ENCODE results near the gene DNAH10.

Gene DNAH10

DNA sequence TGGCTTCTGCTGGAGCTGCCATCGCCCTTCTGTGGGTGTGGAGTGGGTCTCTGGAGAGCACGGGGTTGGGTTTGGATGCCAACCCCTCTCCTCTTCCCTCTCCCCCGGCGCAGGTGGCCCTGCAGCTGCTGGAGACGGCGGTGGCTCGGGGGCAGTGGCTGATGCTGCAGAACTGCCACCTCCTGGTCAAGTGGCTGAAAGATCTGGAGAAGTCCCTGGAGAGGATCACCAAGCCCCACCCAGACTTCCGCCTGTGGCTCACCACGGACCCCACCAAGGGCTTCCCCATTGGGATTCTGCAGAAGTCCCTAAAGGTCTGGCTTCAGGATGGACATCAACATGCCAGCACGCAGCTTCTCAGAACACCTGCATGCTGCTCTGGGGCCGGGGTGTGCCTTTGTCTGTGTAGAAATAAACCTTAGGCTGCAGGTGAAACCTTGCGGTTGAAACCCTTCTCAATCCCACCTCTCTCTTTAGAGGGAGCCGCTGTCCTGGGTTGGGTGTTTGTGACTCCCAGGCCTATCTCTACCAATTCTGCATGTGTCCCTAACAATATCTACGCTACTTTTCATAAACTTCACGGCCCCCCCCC lies 166.3 kb downstream of the DNAH10 start:
- DNase-seq (ENCODE audit: low read depth) = no peak
- TF ChIP-seq, protein P1, sequence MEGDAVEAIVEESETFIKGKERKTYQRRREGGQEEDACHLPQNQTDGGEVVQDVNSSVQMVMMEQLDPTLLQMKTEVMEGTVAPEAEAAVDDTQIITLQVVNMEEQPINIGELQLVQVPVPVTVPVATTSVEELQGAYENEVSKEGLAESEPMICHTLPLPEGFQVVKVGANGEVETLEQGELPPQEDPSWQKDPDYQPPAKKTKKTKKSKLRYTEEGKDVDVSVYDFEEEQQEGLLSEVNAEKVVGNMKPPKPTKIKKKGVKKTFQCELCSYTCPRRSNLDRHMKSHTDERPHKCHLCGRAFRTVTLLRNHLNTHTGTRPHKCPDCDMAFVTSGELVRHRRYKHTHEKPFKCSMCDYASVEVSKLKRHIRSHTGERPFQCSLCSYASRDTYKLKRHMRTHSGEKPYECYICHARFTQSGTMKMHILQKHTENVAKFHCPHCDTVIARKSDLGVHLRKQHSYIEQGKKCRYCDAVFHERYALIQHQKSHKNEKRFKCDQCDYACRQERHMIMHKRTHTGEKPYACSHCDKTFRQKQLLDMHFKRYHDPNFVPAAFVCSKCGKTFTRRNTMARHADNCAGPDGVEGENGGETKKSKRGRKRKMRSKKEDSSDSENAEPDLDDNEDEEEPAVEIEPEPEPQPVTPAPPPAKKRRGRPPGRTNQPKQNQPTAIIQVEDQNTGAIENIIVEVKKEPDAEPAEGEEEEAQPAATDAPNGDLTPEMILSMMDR (IDR thresholded peaks at IDR 0.05; ENCODE audit: low read depth, low read length, missing control alignments) = no peak
- in situ Hi-C loops (cut with HindIII; ENCODE audit: low sequenced_read_pairs) = no loop called here
- H3K4me3 ChIP-seq (ENCODE audit: low read depth, low read length) = no peak overlapping the region

DNA sequence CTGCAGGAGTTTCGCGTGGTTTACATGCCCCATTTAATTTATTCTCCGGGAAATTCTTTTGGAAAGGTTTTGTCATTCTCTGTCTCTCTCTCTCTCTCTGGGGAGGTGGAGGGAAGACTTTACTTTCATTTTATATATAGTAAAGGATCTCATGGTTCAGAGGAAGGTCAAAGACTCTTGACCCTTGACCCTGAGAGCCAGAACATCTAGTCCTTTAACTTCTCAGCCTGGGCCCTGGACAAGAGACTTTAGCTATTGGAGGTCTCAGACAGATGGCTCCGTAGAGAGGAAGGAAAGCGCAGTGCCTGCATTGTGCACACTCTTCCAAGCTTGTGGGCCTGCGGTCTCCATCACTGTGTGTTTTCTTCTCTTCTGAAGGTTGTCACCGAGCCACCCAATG lies 166.8 kb downstream of the DNAH10 start:
- H3K4me3 ChIP-seq (ENCODE audit: low read depth, low read length) = no peak overlapping the region
- in situ Hi-C loops (cut with HindIII; ENCODE audit: low sequenced_read_pairs) = no loop called here
- DNase-seq (ENCODE audit: low read depth) = no peak
- TF ChIP-seq, protein P1 (IDR thresholded peaks at IDR 0.05; ENCODE audit: low read depth, low read length, missing control alignments) = no peak

GRCh38 chr12:123929946-123930583 lies 168.0 kb downstream of the DNAH10 start:
- TF ChIP-seq, protein P1 (IDR thresholded peaks at IDR 0.05; ENCODE audit: low read depth, low read length, missing control alignments) = no peak
- no peak overlapping the region for H3K4me3 ChIP-seq (ENCODE audit: low read depth, low read length)
- DNase-seq (ENCODE audit: low read depth) = no peak
- in situ Hi-C loops (cut with HindIII; ENCODE audit: low sequenced_read_pairs) = no loop called here

DNA sequence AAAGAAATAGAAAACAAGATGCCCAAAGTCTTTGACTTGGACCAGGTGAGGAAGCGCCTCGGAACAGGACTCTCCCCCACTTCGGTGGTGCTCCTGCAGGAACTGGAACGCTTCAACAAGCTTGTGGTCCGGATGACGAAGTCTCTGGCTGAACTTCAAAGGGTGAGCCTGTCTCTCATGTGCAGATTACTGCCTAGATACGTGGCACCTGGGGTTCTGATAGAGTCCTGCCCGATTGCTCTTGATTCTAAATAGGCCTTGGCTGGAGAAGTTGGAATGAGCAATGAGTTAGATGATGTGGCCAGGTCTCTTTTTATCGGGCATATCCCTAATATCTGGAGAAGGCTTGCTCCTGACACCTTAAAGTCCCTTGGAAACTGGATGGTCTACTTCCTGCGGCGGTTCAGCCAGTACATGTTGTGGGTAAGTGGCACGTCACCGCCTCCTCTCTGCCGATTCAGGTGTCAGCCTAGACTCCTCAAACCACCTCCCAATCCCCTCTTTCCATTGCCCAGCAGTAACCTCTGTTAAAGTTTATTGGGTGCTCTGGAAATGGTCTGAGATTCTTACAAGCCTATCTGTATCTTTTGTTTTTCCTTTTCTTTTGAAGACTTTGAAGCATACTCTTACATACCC lies 169.7 kb downstream of the DNAH10 start:
- no peak for DNase-seq (ENCODE audit: low read depth)
- H3K4me3 ChIP-seq (ENCODE audit: low read depth, low read length) = no peak overlapping the region
- in situ Hi-C loops (cut with HindIII; ENCODE audit: low sequenced_read_pairs) = no loop called here
- TF ChIP-seq, protein P1 (IDR thresholded peaks at IDR 0.05; ENCODE audit: low read depth, low read length, missing control alignments) = no peak

DNA sequence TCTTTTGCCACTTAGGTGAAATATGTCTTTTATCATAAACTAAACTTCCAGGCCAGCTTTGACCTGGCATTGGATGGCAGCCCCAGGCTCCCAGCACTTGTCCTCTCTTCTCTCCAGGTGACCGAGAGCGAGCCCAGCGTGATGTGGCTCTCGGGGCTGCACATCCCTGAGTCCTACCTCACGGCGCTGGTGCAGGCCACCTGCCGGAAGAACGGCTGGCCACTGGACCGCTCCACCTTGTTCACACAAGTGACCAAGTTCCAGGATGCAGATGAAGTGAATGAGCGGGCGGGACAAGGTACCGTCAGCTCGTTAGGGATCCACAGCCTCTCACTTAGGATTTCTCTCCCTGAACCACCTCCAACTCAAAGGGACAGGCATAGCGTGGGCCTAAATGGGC lies 171.1 kb downstream of the DNAH10 start:
- TF ChIP-seq, protein P1 (IDR thresholded peaks at IDR 0.05; ENCODE audit: low read depth, low read length, missing control alignments) = no peak
- in situ Hi-C loops (cut with HindIII; ENCODE audit: low sequenced_read_pairs) = no loop called here
- DNase-seq (ENCODE audit: low read depth) = no peak

GRCh38 chr12:123934016-123934620 lies 172.0 kb downstream of the DNAH10 start:
- no peak overlapping the region for H3K4me3 ChIP-seq (ENCODE audit: low read depth, low read length)
- TF ChIP-seq, protein P1 (IDR thresholded peaks at IDR 0.05; ENCODE audit: low read depth, low read length, missing control alignments) = no peak
- in situ Hi-C loops (cut with HindIII; ENCODE audit: low sequenced_read_pairs) = no loop called here
- no peak for DNase-seq (ENCODE audit: low read depth)

More for the DNA sequence above, 171.1 kb downstream of the DNAH10 start:
- H3K4me3 ChIP-seq (ENCODE audit: low read depth, low read length) = no peak overlapping the region
